Prostate gland (tissue), 2 donors: Measurements from ENCODE around the gene TRUB1.

Source experiments
- POLR2AphosphoS5 ChIP-seq: sonication (generic); formaldehyde crosslinking; IDR thresholded peaks from one replicate; pipeline ENCODE4 v1.6.1; 2017; ENCODE audit warnings: antibody characterized with exemption
- TF ChIP-seq, protein P1 (sequence below), 4 experiments: fragments of 200-600 bp in 2 of 4; fragments of 450-650 bp in 2 of 4; sonication (generic) in 2 of 4; IDR thresholded peaks; 1 replicate in 3 of 4; 2 replicates in 1 of 4; pipeline ENCODE4 v1.5.1; 2016 to 2019; ENCODE audit warnings: antibody characterized with exemption in 4 of 4, mild to moderate bottlenecking in 2 of 4, moderate library complexity in 2 of 4

DNA sequence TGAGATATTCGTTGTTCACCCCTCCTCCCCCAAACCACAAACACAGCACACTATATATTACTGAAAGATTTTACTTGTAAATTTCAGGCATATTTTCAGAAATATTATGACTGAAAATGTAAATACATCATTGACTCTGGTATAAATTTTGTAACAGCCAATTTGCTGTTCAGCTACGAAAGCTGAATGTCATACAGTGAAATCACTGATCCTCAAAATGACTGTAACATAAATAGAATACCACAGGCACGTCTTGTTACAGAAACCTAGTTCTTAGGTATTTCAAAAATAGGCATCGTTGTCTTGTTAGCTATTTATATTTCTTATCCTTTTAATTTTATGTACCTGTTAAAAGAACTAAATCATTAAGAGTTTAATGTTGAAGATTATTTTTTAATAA lies 15.1 kb downstream of the TRUB1 start:
- TF ChIP-seq, protein P1, sequence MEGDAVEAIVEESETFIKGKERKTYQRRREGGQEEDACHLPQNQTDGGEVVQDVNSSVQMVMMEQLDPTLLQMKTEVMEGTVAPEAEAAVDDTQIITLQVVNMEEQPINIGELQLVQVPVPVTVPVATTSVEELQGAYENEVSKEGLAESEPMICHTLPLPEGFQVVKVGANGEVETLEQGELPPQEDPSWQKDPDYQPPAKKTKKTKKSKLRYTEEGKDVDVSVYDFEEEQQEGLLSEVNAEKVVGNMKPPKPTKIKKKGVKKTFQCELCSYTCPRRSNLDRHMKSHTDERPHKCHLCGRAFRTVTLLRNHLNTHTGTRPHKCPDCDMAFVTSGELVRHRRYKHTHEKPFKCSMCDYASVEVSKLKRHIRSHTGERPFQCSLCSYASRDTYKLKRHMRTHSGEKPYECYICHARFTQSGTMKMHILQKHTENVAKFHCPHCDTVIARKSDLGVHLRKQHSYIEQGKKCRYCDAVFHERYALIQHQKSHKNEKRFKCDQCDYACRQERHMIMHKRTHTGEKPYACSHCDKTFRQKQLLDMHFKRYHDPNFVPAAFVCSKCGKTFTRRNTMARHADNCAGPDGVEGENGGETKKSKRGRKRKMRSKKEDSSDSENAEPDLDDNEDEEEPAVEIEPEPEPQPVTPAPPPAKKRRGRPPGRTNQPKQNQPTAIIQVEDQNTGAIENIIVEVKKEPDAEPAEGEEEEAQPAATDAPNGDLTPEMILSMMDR (IDR thresholded peaks at IDR 0.05) = no peak
- no peak for TF ChIP-seq POLR2AphosphoS5
